IMR-90 (cell line): ENCODE results near the gene STX18. TPM values are rescaled to one million over a fixed set of nuclear protein-coding genes. Genes with fewer than 3 reads are reported as not detected.

ENCODE experiments used
- ATAC-seq: fragments of 200-7000 bp; cut with Tn5 transposase; 2 replicates; pipeline ENCODE4 v1.9.1; 2020; ENCODE audit warnings: low read depth, mild to moderate bottlenecking, moderate library complexity
- BruUV-seq: library from RNA; stranded (reverse); fragments of 400-500 nt; replicated peaks from 2 replicates; lab custom pipeline; 2021; lab: Mats Ljungman, UMichigan
- CTCF ChIA-PET: fragments of 300-600 bp; formaldehyde crosslinking; extraction: SDS; loops from one replicate; lab custom pipeline; 2021; ENCODE audit warnings: antibody characterized with exemption; lab: Yijun Ruan, JAX
- POLR2A ChIA-PET: fragments of 300-600 bp; sonication (Branson Sonifier 250); formaldehyde crosslinking; loops from one replicate; lab custom pipeline; 2022; ENCODE audit warnings: antibody characterized with exemption; ENCODE audit not compliant: unreplicated experiment; lab: Charles Lee
- DNase-seq: peaks from one replicate; pipeline ENCODE4 v3.0.0; 2013
- H2AFZ ChIP-seq: replicated peaks from 2 replicates; pipeline ENCODE3; 2013; ENCODE audit warnings: low read length, mild to moderate bottlenecking; ENCODE audit not compliant: poor library complexity
- H2AK5ac ChIP-seq: 2 replicates; pipeline ENCODE4 v1.6.1; 2013; ENCODE audit warnings: low read depth, low read length, inconsistent platforms
- H2AK9ac ChIP-seq: replicated peaks from 2 replicates; pipeline ENCODE3; 2013; ENCODE audit warnings: mild to moderate bottlenecking, low read depth, low read length, moderate library complexity; ENCODE audit not compliant: poor library complexity
- H2BK120ac ChIP-seq: 2 replicates; pipeline ENCODE4 v1.6.1; 2013; ENCODE audit warnings: low read depth, low read length, inconsistent platforms
- H2BK15ac ChIP-seq: 3 replicates; pipeline ENCODE4 v1.6.1; 2013; ENCODE audit warnings: low read depth, low read length, inconsistent platforms
- H2BK20ac ChIP-seq: 2 replicates; pipeline ENCODE4 v1.6.1; 2013; ENCODE audit warnings: low read depth, mild to moderate bottlenecking, inconsistent platforms, low read length, moderate library complexity
- H2BK5ac ChIP-seq: 2 replicates; pipeline ENCODE4 v1.6.1; 2013; ENCODE audit warnings: mild to moderate bottlenecking, low read depth, low read length, inconsistent platforms; ENCODE audit not compliant: poor library complexity, severe bottlenecking
- H3K14ac ChIP-seq: replicated peaks from 2 replicates; pipeline ENCODE4 v1.6.1; 2013; ENCODE audit warnings: low read depth, low read length, inconsistent platforms
- H3K18ac ChIP-seq: 2 replicates; pipeline ENCODE4 v1.6.1; 2013; ENCODE audit warnings: low read depth, low read length, control low read depth
- H3K23ac ChIP-seq: 2 replicates; pipeline ENCODE4 v1.6.1; 2013; ENCODE audit warnings: low read depth, low read length, inconsistent platforms
- H3K27ac ChIP-seq: 2 replicates; pipeline ENCODE4 v1.5.1; 2013; ENCODE audit warnings: mild to moderate bottlenecking, control low read depth, low read length; ENCODE audit not compliant: insufficient read depth
- H3K27me3 ChIP-seq: 2 replicates; pipeline ENCODE4 v1.6.1; 2013; ENCODE audit warnings: low read length; ENCODE audit not compliant: control insufficient read depth, insufficient read depth
- H3K36me3 ChIP-seq: 2 replicates; pipeline ENCODE4 v1.6.1; 2013; ENCODE audit warnings: low read length, mixed read lengths; ENCODE audit not compliant: control insufficient read depth, insufficient read depth
- H3K4ac ChIP-seq: 2 replicates; pipeline ENCODE4 v1.6.1; 2013; ENCODE audit warnings: low read depth, low read length, inconsistent platforms
- H3K4me1 ChIP-seq: 2 replicates; pipeline ENCODE4 v1.6.1; 2013; ENCODE audit warnings: low read length, mixed read lengths; ENCODE audit not compliant: control insufficient read depth, insufficient read depth
- H3K4me2 ChIP-seq: 2 replicates; pipeline ENCODE4 v1.6.1; 2013; ENCODE audit warnings: low read depth, mild to moderate bottlenecking, control low read depth, low read length, moderate library complexity
- H3K4me3 ChIP-seq: 2 replicates; pipeline ENCODE4 v1.5.1; 2013; ENCODE audit warnings: low read depth, mild to moderate bottlenecking, control low read depth, low read length, moderate library complexity; ENCODE audit not compliant: insufficient read depth
- H3K56ac ChIP-seq: 2 replicates; pipeline ENCODE4 v1.6.1; 2013; ENCODE audit warnings: low read length, inconsistent platforms; ENCODE audit not compliant: insufficient read depth; ENCODE audit errors: extremely low read depth
- H3K79me1 ChIP-seq, 2 experiments: 2 replicates each; pipeline ENCODE4 v1.6.1; 2013; ENCODE audit warnings: low read length in 2 of 2, inconsistent platforms in 1 of 2, low read depth in 1 of 2
- H3K9ac ChIP-seq: 2 replicates; pipeline ENCODE4 v1.6.1; 2013; ENCODE audit warnings: low read depth, low read length, control low read depth
- H3K9me1 ChIP-seq: 2 replicates; pipeline ENCODE4 v1.6.1; 2013; ENCODE audit warnings: low read length, inconsistent platforms; ENCODE audit not compliant: insufficient read depth
- H3K9me3 ChIP-seq: 2 replicates; pipeline ENCODE4 v1.6.1; 2013; ENCODE audit warnings: low read length; ENCODE audit not compliant: control insufficient read depth, insufficient read depth
- H4K20me1 ChIP-seq: 2 replicates; pipeline ENCODE4 v1.6.1; 2013; ENCODE audit warnings: low read length, inconsistent platforms; ENCODE audit not compliant: insufficient read depth
- H4K5ac ChIP-seq: 2 replicates; pipeline ENCODE4 v1.6.1; 2013; ENCODE audit warnings: mild to moderate bottlenecking, low read depth, low read length, control low read depth
- H4K8ac ChIP-seq, 2 experiments: 2 replicates each; pipeline ENCODE4 v1.6.1; 2013; ENCODE audit warnings: low read depth in 2 of 2, low read length in 2 of 2, control low read depth in 1 of 2, inconsistent platforms in 1 of 2
- H4K91ac ChIP-seq: 2 replicates; pipeline ENCODE4 v1.6.1; 2013; ENCODE audit warnings: low read depth, low read length, inconsistent platforms; ENCODE audit not compliant: insufficient read depth
- MAFK ChIP-seq: IDR thresholded peaks from 2 replicates; pipeline ENCODE4 v1.6.1; 2012; ENCODE audit warnings: low read depth, low read length, improper control_type of control experiment
- WGBS, 2 experiments: methylation state at CpG; one replicate each; pipeline versions ENCODE4 v1.1.5 to v1.1.7; 2013; ENCODE audit warnings: missing lambda C conversion rate in 2 of 2; ENCODE audit not compliant: insufficient read length in 1 of 2; ENCODE audit errors: extremely low coverage in 2 of 2; 5-methylcytosine and 5-hydroxymethylcytosine counted together
- dilution Hi-C: fragments of 300-500 bp; cut with HindIII; formaldehyde crosslinking; loops from one replicate; pipeline ENCODE4 v1.14.3; 2018; ENCODE audit warnings: low sequenced_read_pairs; ENCODE audit not compliant: unreplicated experiment
- in situ Hi-C: fragments of 300-500 bp; cut with MboI; formaldehyde crosslinking; loops from 3 replicates; pipeline ENCODE4 v1.14.3; 2019; ENCODE audit warnings: low sequenced_read_pairs, inconsistent platforms, mixed read lengths
- intact Hi-C: fragments of 100-400 bp; cut with micrococcal nuclease; formaldehyde crosslinking; loops from 2 replicates; pipeline ENCODE4 v1.10.0; 2022
- polyA plus RNA-seq, 3 experiments: library from polyadenylated mRNA; depleted of rRNA; stranded (reverse); fragments of >200 nt; gene quantifications; 2 replicates each; pipeline ENCODE4 v1.2.3, GENCODE V29; 2012; ENCODE audit warnings: low replicate concordance in 1 of 3
- total RNA-seq: library from RNA; depleted of rRNA; stranded (reverse); fragments of >200 nt; gene quantifications from 2 replicates; pipeline ENCODE4 v1.2.3, GENCODE V29; 2012

The STX18 gene
- total and polyA plus RNA-seq, 2 of the 4 experiments (the other 2 are of a cell fraction): 20.1 to 23.4 TPM

GRCh38 chr4:4433941-4434340 is 107.9 kb downstream of the STX18 start:
- no CpG with 5 or more reads among the region's 4 CpGs for WGBS, 2 experiments
- no peak overlapping the region for H2AFZ ChIP-seq
- H2AK5ac ChIP-seq: no peak overlapping the region
- H4K20me1 ChIP-seq: peaks cover 10% of the 10 kb centered on the region
- no peak overlapping the region for H2BK20ac ChIP-seq
- in situ Hi-C loops: no loop called here
- no peak overlapping the region for H4K5ac ChIP-seq
- peaks cover 2 to 3% of the 10 kb centered on the region in 2 experiments; a peak in 1 of 4 replicates for H3K79me1 ChIP-seq
- peaks cover 22% of the 10 kb centered on the region for H3K9me1 ChIP-seq
- H3K36me3 ChIP-seq: peaks cover 22% of the 10 kb centered on the region
- H3K4me2 ChIP-seq: no peak overlapping the region
- TF ChIP-seq MAFK: no peak
- ChIA-PET CTCF (no interaction called here), POLR2A (no interaction called here)
- no peaks in the 10 kb centered on the region for H3K27me3 ChIP-seq
- H2BK120ac ChIP-seq: no peak overlapping the region
- ATAC-seq: no peak
- BruUV-seq: no TSS peak
- H3K14ac ChIP-seq: no peak overlapping the region
- H3K23ac ChIP-seq: no peak overlapping the region
- no peak overlapping the region for H4K91ac ChIP-seq
- no peaks in the 10 kb centered on the region for H3K9me3 ChIP-seq
- no peak overlapping the region for H3K4ac ChIP-seq
- no peak overlapping the region for H3K56ac ChIP-seq
- H3K4me3 ChIP-seq: no peak overlapping the region
- intact Hi-C loops: no loop called here
- H3K18ac ChIP-seq: no peak overlapping the region
- dilution Hi-C loops: no loop called here
- no peaks in the 10 kb centered on the region; the same call in 1 of the 2 replicates for H3K4me1 ChIP-seq
- no peak overlapping the region for H4K8ac ChIP-seq
- no peak overlapping the region for H2BK15ac ChIP-seq
- H2BK5ac ChIP-seq: no peak overlapping the region
- no peak overlapping the region for H2AK9ac ChIP-seq
- H3K9ac ChIP-seq: no peak overlapping the region
- DNase-seq: no peak
- H3K27ac ChIP-seq: no peak overlapping the region
